Mucosa of stomach (tissue), 1 donor: ENCODE measurements around the gene FRS3.

Experiments used
- H3K27me3 ChIP-seq: one replicate; pipeline ENCODE4 v1.7.0; 2013; ENCODE audit warnings: mild to moderate bottlenecking, low read length; ENCODE audit not compliant: control insufficient read depth, insufficient read depth
- H3K36me3 ChIP-seq: one replicate; pipeline ENCODE4 v1.7.0; 2013; ENCODE audit warnings: low read length; ENCODE audit not compliant: control insufficient read depth, insufficient read depth
- H3K4me1 ChIP-seq: one replicate; pipeline ENCODE4 v1.7.0; 2013; ENCODE audit warnings: mild to moderate bottlenecking, low read length; ENCODE audit not compliant: control insufficient read depth, insufficient read depth
- H3K4me3 ChIP-seq: one replicate; pipeline ENCODE4 v1.7.0; 2013; ENCODE audit warnings: low read length
- H3K9ac ChIP-seq: one replicate; pipeline ENCODE4 v1.7.0; 2013; ENCODE audit warnings: mild to moderate bottlenecking, low read length, moderate library complexity
- H3K9me3 ChIP-seq: one replicate; pipeline ENCODE4 v1.7.0; 2013; ENCODE audit warnings: mild to moderate bottlenecking, low read length, moderate library complexity; ENCODE audit not compliant: control insufficient read depth
- donor health status: Pancreatic carcinoma.

The FRS3 gene

GRCh38 chr6:41734666-41735426 lies 44.9 kb downstream of the FRS3 start:
- H3K9me3 ChIP-seq: no peaks in the 10 kb centered on the region
- no peaks in the 10 kb centered on the region for H3K27me3 ChIP-seq
- no peaks in the 10 kb centered on the region for H3K36me3 ChIP-seq
- H3K4me3 ChIP-seq: no peak overlapping the region
- H3K9ac ChIP-seq: peak overlapping the region; percentile 79
- peaks cover 42% of the 10 kb centered on the region for H3K4me1 ChIP-seq

GRCh38 chr6:41733707-41734665 lies 45.7 kb downstream of the FRS3 start:
- Histone ChIP-seq H3K9me3 (no peaks in the 10 kb centered on the region), H3K4me3 (peak overlapping the region; percentile 78), H3K9ac (peak overlapping the region; percentile 79), H3K4me1 (peaks cover 49% of the 10 kb centered on the region), H3K27me3 (no peaks in the 10 kb centered on the region), H3K36me3 (no peaks in the 10 kb centered on the region)

DNA sequence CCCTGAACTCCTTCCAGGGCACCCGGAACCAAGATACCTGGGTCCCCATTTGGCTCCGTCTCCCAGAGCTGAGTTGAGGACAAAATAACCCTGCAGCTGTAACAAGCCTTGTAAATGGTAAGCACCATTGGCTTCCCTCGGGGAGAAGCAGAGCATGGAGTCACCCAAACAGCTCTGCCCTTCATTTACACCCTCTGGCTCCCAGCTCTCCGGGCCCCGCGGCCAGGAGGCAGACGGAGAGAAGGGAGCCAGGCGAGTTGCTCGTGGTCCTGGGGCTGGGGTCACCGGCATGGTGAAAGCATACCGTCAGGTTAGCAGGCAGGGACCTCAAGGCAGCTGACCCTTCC lies 46.4 kb downstream of the FRS3 start:
- Histone ChIP-seq H3K9ac (peak overlapping the region; percentile 79), H3K4me1 (peaks cover 56% of the 10 kb centered on the region), H3K9me3 (no peaks in the 10 kb centered on the region), H3K27me3 (no peaks in the 10 kb centered on the region), H3K36me3 (no peaks in the 10 kb centered on the region), H3K4me3 (peak overlapping the region; percentile 78)

DNA sequence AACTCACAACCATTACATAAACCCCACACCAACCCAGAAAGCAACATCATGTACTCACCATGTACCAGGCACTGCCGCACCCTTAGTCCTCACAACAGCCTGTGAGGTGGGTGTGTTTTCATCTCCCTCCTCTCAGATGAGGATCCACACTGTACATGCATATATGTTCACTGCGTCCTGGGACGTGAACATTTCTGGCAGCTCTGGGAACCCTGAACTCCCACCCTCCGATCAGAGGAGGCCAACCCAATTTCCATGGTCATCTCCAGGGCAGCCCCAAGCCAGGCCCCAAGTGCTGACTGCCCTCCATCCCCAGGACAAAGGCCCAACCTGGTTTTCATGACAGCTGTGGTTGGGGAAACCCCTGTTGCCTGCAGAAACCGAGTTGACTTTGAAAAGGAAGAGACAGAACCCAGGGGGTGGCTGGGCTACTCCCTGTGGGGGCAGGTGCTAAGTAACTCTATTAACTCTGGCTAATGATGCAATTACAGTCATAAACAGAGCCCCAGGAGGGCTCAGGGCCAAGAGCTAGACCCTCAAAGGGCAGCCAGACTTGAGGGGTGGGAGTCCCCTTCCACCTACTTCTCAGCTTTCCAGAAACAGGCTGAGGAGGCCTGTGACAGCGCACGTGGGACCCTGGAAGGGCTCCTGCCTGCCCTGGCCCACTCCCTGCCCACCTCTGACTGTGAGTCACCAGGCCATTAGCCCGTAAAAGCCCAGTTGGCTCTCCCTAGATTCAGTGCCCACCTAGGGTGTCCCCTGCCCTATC lies 46.9 kb downstream of the FRS3 start:
- Histone ChIP-seq H3K9me3 (no peaks in the 10 kb centered on the region), H3K4me1 (peaks cover 60% of the 10 kb centered on the region), H3K9ac (peak overlapping the region; percentile 79), H3K36me3 (no peaks in the 10 kb centered on the region), H3K27me3 (no peaks in the 10 kb centered on the region), H3K4me3 (peak overlapping the region; percentile 78)

DNA sequence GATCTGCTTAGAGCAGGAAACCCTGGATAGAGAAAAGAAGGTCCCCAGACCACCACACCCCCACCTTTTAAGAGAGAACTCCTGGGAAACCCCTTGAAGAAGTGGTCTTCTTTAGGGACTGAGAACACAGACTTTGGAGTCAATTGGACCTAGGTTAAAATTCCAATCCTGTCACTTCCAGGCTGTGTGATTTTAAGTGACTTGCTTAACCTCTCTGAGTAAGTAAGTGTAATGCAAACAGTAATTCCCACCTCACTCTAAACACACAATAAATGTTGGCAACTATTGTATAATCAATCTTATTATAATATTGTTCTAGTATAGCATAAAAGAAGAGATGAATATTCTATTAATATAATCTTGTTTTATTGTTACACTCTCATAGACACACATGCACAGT lies 47.6 kb downstream of the FRS3 start:
- H3K4me3 ChIP-seq: no peak overlapping the region
- no peaks in the 10 kb centered on the region for H3K9me3 ChIP-seq
- H3K4me1 ChIP-seq: peaks cover 58% of the 10 kb centered on the region
- H3K36me3 ChIP-seq: no peaks in the 10 kb centered on the region
- H3K9ac ChIP-seq: no peak overlapping the region
- H3K27me3 ChIP-seq: no peaks in the 10 kb centered on the region

DNA sequence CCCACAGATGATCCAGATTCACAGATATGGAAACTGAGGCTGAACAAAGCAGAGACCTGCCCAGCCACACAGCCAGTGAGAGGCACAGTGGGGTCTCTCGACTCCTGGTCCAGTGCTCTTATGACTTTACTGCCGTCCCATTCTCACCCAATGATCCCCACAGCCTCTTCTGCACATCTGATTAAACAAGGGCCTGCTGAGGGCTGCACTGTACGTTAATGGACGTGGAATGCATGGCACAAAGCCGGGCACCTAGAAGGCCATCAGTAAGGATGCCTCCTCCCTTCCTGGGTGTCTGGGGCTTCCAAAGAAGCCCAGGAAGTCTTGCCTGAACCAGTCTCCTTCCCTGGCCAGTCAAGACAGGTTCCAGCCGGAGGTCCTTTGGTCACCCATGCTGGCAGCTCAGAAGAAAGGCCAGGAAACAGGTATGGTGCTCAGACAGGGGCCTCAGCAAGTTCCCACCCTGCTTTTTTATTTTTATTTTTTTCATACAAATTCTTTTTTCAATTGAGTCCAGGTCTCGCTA lies 48.1 kb downstream of the FRS3 start:
- Histone ChIP-seq H3K4me3 (no peak overlapping the region), H3K36me3 (no peaks in the 10 kb centered on the region), H3K9me3 (no peaks in the 10 kb centered on the region), H3K4me1 (peaks cover 54% of the 10 kb centered on the region), H3K9ac (no peak overlapping the region), H3K27me3 (no peaks in the 10 kb centered on the region)

DNA sequence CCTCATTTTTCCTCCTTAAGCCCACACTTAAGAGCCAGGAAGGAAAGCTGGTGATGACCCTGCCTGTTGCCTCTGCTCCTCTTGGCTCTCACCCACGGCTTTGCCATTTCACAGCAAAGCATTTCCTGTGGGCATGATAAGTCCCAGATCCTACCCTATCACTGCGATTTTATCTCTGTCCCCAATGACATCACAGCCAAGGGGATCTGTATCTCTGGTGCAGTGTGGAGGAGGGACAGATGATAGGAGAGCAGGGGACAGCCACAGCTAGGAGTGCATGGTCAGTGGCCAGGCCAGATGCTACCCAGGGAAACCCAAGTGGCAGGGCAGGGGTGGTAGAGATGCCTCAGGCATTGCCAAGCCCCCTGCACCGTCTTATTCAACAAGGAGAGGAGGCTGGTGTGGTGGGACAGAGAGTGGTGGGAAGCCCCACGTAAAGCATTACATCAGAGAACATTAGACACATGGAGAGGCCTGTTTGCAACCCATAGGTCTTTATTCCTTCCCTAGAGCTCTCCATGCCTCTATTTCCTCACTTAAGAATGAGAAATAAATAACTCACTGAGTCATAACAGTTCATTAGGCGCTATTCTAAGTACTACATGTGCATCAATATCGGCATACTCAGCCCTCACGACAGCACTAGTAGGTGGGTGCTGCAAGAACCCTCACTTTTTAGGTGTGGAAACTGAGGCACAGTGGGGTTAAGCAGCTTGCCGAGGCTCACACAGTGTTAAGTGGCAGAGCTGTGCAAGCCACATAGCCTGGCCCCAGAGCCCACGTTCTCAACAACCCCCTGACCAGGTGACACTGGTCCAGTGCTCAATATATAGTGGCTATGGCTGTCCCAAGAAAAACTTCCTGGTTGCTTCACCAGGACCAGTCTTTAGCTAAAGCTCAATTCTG lies 48.9 kb downstream of the FRS3 start:
- Histone ChIP-seq H3K4me1 (peaks cover 46% of the 10 kb centered on the region), H3K27me3 (no peaks in the 10 kb centered on the region), H3K36me3 (no peaks in the 10 kb centered on the region), H3K9me3 (no peaks in the 10 kb centered on the region), H3K9ac (peak overlapping the region; percentile 5), H3K4me3 (no peak overlapping the region)

GRCh38 chr6:41729624-41730023 lies 50.1 kb downstream of the FRS3 start:
- Histone ChIP-seq H3K27me3 (no peaks in the 10 kb centered on the region), H3K9ac (no peak overlapping the region), H3K9me3 (no peaks in the 10 kb centered on the region), H3K36me3 (no peaks in the 10 kb centered on the region), H3K4me3 (no peak overlapping the region), H3K4me1 (peaks cover 51% of the 10 kb centered on the region)

DNA sequence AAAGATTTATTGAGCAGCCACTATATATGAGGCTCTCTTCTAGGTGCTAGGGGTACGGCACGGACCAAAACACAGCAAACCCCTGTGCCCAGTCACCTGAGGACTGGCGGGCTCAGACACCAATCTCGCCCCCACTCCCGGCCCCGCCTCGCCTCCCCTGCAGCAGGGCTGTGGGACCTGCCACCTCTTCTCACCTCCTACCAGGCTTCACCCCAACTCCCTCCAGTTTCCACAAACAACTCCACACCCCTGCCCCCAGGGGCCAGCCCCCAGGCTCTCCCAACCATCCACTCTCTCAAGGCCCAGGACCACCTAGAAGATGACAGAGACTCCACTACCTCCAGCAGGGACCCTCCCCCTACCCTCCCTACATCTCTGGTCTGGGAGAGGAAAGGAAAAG lies 50.7 kb downstream of the FRS3 start:
- Histone ChIP-seq H3K36me3 (no peaks in the 10 kb centered on the region), H3K4me3 (no peak overlapping the region), H3K27me3 (no peaks in the 10 kb centered on the region), H3K9ac (peak overlapping the region; percentile 23), H3K9me3 (no peaks in the 10 kb centered on the region), H3K4me1 (peaks cover 55% of the 10 kb centered on the region)

- no peaks in the 10 kb centered on the region for H3K36me3 ChIP-seq
- H3K4me1 ChIP-seq: peaks cover 53% of the 10 kb centered on the region
- H3K27me3 ChIP-seq: no peaks in the 10 kb centered on the region
- H3K9ac ChIP-seq: peak overlapping the region; percentile 40
- no peaks in the 10 kb centered on the region for H3K9me3 ChIP-seq
- H3K4me3 ChIP-seq: no peak overlapping the region
Measured at GRCh38 chr6:41728073-41728936, 51.4 kb downstream of the FRS3 start.
